ENCODE results near the gene NCKAP1. TPM values are rescaled to one million over a fixed set of nuclear protein-coding genes. Genes with fewer than 3 reads are reported as not detected.

Gene NCKAP1
- total RNA-seq, 1 experiment from 2014 or later: 112 TPM

- Histone ChIP-seq H3K23me2 (ENCODE audit: insufficient read length, low read depth, low read length, poor library complexity, severe bottlenecking) (no peaks in the 10 kb centered on the region), H2BK20ac (ENCODE audit: low read depth, low read length, poor library complexity, severe bottlenecking) (no peak overlapping the region), H4K5ac (ENCODE audit: insufficient read length, low read depth, low read length) (no peak overlapping the region), H2BK15ac (ENCODE audit: low read depth, low read length) (no peak overlapping the region), H3K18ac (ENCODE audit: insufficient read length, low read depth, low read length) (no peak overlapping the region), H3K27me3 (ENCODE audit: insufficient read depth, low read length) (no peaks in the 10 kb centered on the region), H2AFZ (ENCODE audit: low read length) (no peak overlapping the region), H2BK5ac (ENCODE audit: insufficient read length, low read length) (no peak overlapping the region), H3K27ac (ENCODE audit: insufficient read length, low read depth, low read length) (no peak overlapping the region), H3K23ac (ENCODE audit: insufficient read length, low read depth, low read length) (no peak overlapping the region), H2BK120ac (ENCODE audit: low read depth, low read length, poor library complexity, severe bottlenecking) (no peak overlapping the region), H4K20me1 (ENCODE audit: control insufficient read depth, insufficient read depth, insufficient read length) (no peaks in the 10 kb centered on the region), H4K91ac (ENCODE audit: insufficient read length, low read depth, low read length) (no peak overlapping the region), H3K79me2 (ENCODE audit: insufficient read depth, low read length) (no peaks in the 10 kb centered on the region), H3K14ac (ENCODE audit: insufficient read depth, low read length) (no peak overlapping the region), H4K8ac (replicated peaks; ENCODE audit: insufficient read length, low read depth, low read length) (no peak overlapping the region), H3K9ac (ENCODE audit: extremely low read depth, insufficient read length, low read length) (no peak overlapping the region), H3K56ac (ENCODE audit: insufficient read length, low read depth, low read length) (no peak overlapping the region), H2AK5ac (ENCODE audit: insufficient read length, low read length) (no peak overlapping the region), H3K9me3 (ENCODE audit: control insufficient read depth, low read depth, low read length) (no peaks in the 10 kb centered on the region), H2BK12ac (ENCODE audit: insufficient read length, low read depth, low read length) (no peak overlapping the region), H3T11ph (ENCODE audit: low read length) (no peak overlapping the region), H3K4me2 (ENCODE audit: insufficient read depth, insufficient read length, low read length) (no peak overlapping the region), H3K4ac (ENCODE audit: low read depth, low read length) (no peak overlapping the region), H3K79me1 (ENCODE audit: insufficient read depth, low read depth, low read length, poor library complexity, severe bottlenecking) (no peaks in the 10 kb centered on the region), H3K4me1 (ENCODE audit: insufficient read depth, low read length) (no peaks in the 10 kb centered on the region)
- Mint-ChIP-seq H3K27me3 (ENCODE audit: low read depth) (no peaks in the 10 kb centered on the region), H3K36me3 (ENCODE audit: insufficient read depth in 1 of 3, low read depth in 3 of 3) (peaks cover 17 to 46% (median 44%) of the 10 kb centered on the region in 3 experiments; a peak in 6 of 7 replicates), H3K27ac (peak overlapping the region in 1 of 3 experiments; percentile 9; a peak in 2 of 7 replicates), H3K4me1 (no peaks in the 10 kb centered on the region), H3K4me3 (no peak overlapping the region), H3K9me3 (no peaks in the 10 kb centered on the region)
- DNase-seq: no peak
- WGBS (ENCODE audit: extremely low coverage, insufficient read length, low lambda C conversion rate): no CpG with 5 or more reads among the region's 3 CpGs
- no peak for TF ChIP-seq CTCF (conservative IDR thresholded peaks at IDR 0.05)
Measured at GRCh38 chr2:182937870-182938269, 100.4 kb downstream of the NCKAP1 start.

Measured in H9 (cell line).